GM08714 (cell line): ENCODE results near the gene ADAMTS6.
A peak's percentile ranks its signal among the peaks of the same experiment; 100 is the strongest.

Experiments
- H3K4me3 ChIP-seq: fragments of 200-500 bp; sonication (Bioruptor generic); 2 replicates; pipeline ENCODE4 v1.5.1; 2014; ENCODE audit warnings: mild to moderate bottlenecking, low read length, inconsistent platforms
- ZNF274 ChIP-seq: IDR thresholded peaks from 2 replicates; pipeline ENCODE4 v1.6.1; 2012; ENCODE audit warnings: mild to moderate bottlenecking, low read depth, low read length

The ADAMTS6 gene

DNA sequence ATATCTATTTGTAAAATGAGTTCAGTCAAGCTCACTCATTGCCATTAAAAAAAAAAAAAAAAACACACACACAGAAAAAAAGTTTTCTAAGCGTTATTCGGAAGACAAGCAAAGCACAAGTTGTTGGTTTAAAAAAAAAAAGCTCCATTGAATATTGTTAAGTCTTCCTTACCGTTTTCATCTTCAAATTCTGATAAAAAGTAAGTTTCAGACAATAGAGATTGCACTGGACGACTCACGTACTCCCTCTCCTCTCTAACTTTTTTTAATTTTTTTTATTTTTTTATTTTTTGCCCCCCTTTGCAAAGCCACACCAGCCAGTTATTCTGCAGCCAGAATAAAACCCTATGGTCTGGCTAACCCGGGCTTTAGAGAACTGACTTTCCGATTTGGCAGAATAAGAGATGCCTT, 544 bp downstream of the ADAMTS6 start:
- peak overlapping the region; percentile 86 for H3K4me3 ChIP-seq
- no peak for TF ChIP-seq ZNF274

DNA sequence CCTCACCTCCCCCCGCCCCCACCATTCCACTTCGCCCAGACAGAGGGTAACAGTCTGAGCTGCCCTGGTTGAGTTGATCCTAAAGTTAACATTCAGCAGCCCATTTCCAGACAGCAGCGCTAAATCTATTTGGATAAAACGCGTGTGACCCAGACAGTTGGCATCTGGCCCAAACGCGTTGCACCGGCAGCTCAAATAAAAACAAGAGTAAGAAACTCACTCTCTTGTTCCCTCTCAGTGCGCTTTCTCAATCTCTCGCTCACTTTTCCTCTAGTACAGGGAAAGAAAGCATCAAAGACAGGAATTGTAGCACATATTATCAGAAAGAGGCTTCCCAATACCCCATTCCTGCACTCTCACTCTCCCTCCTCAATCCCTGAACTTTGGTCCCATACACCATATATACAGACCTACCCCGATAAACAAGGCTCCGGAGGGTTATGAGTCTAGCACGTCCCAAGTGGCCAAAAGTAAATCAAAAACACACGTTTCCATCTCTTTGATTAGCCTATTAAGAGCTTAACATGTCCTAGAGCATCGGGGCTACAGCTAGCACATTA, 1.3 kb downstream of the ADAMTS6 start:
- no peak for TF ChIP-seq ZNF274
- peak overlapping the region; percentile 86 for H3K4me3 ChIP-seq

DNA sequence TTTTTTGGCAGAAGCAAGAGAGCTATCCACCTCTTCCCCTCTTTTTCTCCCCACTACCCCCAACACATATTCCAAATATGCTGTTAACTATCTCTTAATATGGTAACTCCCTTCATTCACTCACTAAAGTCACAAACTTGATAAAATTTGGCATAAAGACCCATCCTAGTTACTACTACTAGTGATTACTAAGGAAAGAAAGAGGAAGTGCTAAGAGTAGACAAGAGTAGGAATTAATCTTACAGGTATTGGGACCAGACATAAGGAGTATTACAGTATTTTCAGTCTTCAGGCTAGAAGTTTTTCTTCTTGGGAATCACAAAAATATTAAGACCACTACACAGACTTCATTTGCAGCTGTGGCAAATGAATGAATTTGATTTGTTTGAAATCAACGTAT, 2.2 kb downstream of the ADAMTS6 start:
- peak overlapping the region; percentile 86; the same call in 1 of the 2 replicates for H3K4me3 ChIP-seq
- no peak for TF ChIP-seq ZNF274

GRCh38 chr5:65478336-65478735, 3.4 kb downstream of the ADAMTS6 start:
- no peak for TF ChIP-seq ZNF274
- H3K4me3 ChIP-seq, result no peak overlapping the region; the same call in 1 of the 2 replicates

GRCh38 chr5:65475895-65476294, 5.8 kb downstream of the ADAMTS6 start:
- TF ChIP-seq ZNF274, result no peak
- H3K4me3 ChIP-seq, result no peak overlapping the region

DNA sequence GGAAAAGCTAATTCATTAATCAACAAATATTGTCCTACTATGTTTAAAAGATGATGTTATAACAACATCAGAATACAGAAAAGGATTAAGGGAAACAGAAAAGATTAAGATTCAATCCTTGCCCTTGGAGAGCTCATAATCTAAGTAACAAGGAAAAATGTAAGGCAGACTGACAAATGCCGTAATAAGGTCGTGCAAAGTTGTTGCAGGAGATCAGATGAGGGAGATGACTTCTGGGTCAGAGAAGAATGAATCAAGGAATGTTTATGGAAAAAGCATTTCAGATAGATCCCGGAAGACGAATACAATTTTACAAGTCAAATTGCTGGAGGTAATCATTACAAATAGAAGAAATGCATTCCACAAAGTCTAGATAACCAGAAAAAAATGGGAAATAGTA, 6.4 kb downstream of the ADAMTS6 start:
- no peak for TF ChIP-seq ZNF274
- H3K4me3 ChIP-seq, result no peak overlapping the region

DNA sequence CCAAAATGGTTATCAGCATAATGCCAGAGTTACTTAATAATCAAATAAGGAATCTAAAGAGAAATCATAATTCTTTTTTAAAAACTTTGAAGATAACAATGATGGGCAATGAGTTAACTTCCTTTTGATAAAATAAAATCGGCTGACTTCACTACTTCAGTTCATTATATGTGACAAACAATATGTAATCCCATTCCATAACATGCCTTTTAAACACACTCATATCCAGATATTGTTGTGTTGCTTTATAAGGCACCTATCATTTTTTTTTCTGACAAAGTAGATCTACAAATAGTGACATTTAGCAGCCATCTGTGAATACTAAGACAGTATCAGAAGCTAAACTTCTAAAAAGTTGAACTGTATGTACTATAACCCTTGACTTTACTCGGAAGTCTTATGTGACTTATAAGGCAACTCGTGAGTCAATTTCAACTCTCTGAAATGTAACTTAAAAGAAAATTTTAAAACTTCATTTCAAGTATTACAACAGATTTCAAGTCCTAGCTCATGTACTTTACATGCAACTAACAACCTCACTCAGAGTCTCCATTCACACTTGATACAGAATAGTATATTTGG, 7.5 kb downstream of the ADAMTS6 start:
- no peak overlapping the region for H3K4me3 ChIP-seq
- TF ChIP-seq ZNF274, result no peak

DNA sequence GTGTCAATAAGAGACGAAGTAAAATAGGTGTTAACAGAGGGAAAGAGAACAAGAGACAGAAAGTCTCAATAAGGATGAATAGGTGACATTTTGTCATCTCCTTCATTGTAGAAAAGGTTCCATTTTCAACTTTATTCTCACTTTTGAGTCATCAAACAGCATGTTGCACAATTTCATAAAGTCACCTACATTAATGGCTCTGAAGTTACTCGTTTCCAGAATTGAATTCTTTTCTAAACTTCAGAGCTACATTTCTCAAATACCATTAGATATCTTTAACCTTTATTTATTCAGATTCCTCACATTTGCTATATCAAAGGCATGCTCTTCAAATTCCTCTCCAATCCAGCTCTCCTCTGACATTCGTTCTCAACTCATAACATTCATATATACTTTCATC, 13.1 kb downstream of the ADAMTS6 start:
- no peak overlapping the region for H3K4me3 ChIP-seq
- no peak for TF ChIP-seq ZNF274

DNA sequence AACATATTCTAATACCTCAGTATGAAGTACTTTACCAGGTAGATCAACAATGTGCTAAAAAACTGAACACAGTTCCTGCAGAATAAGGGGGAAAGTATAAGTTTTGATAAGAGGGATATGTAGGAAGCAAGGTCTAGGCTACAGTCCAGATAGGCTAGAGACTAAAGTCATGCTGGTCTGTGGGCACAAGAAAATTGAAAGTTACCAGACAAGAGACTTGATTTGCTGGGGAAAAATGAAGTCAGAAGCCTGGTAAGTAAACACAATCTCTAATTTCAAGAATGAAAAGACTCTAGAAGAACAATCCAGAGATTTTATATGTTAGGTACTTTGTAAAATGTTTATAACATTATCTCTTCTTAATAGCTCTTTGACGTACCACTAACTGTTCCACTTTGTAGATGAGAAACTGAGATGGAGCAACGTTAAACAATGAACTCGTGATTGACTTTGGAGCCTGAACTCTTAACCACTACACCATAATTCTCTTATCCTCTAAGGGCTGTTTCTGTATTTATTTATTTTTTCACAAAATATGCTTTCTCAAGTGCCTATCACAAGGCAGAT, 19.5 kb downstream of the ADAMTS6 start:
- no peak overlapping the region for H3K4me3 ChIP-seq
- no peak for TF ChIP-seq ZNF274

- no peak for TF ChIP-seq ZNF274
- H3K4me3 ChIP-seq, result no peak overlapping the region
These were observed 20.2 kb downstream of the ADAMTS6 start for GRCh38 chr5:65461490-65461889.

DNA sequence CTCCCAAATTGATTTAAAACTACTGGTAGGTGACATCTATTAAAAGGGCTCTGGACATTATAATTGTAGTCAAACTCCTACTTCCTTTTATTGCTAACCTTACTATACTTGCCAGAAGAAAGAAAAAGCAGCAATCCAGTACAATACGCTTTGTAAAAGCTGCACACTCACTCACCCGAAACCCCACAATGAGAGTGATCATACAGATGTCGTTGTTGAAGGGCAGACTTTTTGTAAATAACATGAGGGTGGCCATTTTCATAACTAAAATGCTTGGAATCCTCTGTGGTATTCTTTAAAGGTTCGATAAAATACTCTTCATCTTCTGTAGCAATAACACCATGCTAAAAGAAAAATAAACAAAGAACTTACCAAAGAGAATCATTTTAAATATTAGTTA, 21.7 kb downstream of the ADAMTS6 start:
- H3K4me3 ChIP-seq, result no peak overlapping the region
- TF ChIP-seq ZNF274, result no peak

DNA sequence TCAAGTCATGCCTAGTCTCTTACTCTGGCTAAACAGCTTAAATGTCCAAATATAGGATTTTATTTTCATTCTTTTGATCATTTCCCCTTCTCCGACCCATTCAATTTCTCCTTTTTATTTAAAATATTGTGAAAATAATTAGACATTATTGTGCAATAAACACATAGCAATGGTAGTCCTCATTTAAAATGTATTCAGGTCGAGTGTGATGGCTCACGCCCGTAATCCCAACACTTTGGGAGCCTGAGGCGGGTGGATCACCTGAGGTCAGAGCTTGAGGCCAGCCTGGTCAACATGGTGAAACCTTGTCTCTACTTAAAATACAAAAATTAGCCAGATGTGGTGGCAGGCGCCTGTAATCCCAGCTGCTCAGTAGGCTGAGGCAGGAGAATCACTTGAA, 26.7 kb downstream of the ADAMTS6 start:
- no peak overlapping the region for H3K4me3 ChIP-seq
- TF ChIP-seq ZNF274, result no peak

DNA sequence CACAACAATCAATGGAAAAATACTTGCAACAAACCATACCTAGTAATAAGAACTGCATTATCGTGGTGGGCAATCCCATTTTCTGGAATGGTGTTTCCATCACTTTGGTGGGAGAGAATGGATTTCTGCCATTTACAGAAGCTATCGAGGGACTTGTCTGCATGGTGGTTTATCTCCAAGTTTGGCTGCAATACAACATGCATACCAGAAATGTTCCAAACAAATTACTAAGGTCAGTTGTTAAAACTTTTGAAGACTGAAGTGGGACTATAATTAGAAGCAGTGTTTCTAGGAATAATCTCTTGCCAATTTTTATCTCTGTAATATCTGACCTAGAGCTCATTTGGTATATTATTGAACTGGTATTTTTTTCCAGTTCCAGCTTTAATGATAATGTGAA, 30.3 kb downstream of the ADAMTS6 start:
- no peak for TF ChIP-seq ZNF274
- H3K4me3 ChIP-seq, result no peak overlapping the region

- H3K4me3 ChIP-seq, result no peak overlapping the region
- no peak for TF ChIP-seq ZNF274
These were observed 35.0 kb downstream of the ADAMTS6 start for GRCh38 chr5:65446682-65447081.

- no peak for TF ChIP-seq ZNF274
These were observed 39.9 kb downstream of the ADAMTS6 start for GRCh38 chr5:65441800-65442199.

DNA sequence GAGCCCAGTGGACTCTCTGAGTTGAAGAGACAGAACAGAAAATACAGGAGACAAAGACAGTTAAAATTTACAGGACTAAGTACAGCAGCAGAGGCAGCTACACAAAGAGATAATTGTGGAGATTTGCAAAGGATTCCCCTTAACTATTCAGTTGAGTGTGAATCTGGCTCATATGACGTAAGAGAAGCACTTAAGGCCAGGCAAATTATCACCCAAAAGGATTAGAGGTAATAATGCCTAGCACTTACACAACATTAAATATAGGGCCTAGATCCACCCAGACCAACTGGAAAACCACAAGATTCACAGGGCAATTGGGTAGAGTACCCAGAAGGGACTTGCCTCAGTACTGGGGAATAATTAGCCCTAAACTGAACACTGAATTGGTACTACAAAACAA, 41.3 kb downstream of the ADAMTS6 start:
- H3K4me3 ChIP-seq, result no peak overlapping the region
- TF ChIP-seq ZNF274, result no peak

More at GRCh38 chr5:65441800-65442199, 39.9 kb downstream of the ADAMTS6 start:
- no peak overlapping the region for H3K4me3 ChIP-seq
